Left kidney (tissue), 8 donors: ENCODE data around the gene SFRP5. TPM values are rescaled to one million over a fixed set of nuclear protein-coding genes. Genes with fewer than 3 reads are reported as not detected.

Source experiments
- DNase-seq: peaks from one replicate; pipeline ENCODE4 v3.0.0-alpha.2; 2013
- long read RNA-seq, 8 donors: transcript quantifications; one replicate each; lab custom pipeline, GENCODE V29; 2026
- polyA plus RNA-seq: library from polyadenylated mRNA; unstranded; fragments of 120-200 nt; gene quantifications from one replicate; pipeline ENCODE4 v1.2.1, GENCODE V29; 2013; ENCODE audit not compliant: insufficient read length

SFRP5 gene
- polyA plus RNA-seq: 0.07 TPM
- long read RNA-seq, donor 1: 0 reads
- long read RNA-seq, donor 2: 0 reads
- long read RNA-seq, donor 3: 0 reads
- long read RNA-seq, donor 4: 0 reads
- long read RNA-seq, donor 5, partial matches to known transcripts: 0 of 1 reads
- long read RNA-seq, donor 5, other reads (novel, unspliced or antisense): 0 of 1 reads
- long read RNA-seq, donor 6: 0 reads
- long read RNA-seq, donor 7, partial matches to known transcripts: 0 of 1 reads
- long read RNA-seq, donor 7, other reads (novel, unspliced or antisense): 0 of 1 reads
- long read RNA-seq, donor 8: 0 reads

GRCh38 chr10:97771913-97772823 lies at the start of gene SFRP5:
Gene SFRP5 (minus strand): TSS chr10:97771999. CDS start chr10:97771833, 166 bp downstream.
- DNase-seq: no peak

DNA sequence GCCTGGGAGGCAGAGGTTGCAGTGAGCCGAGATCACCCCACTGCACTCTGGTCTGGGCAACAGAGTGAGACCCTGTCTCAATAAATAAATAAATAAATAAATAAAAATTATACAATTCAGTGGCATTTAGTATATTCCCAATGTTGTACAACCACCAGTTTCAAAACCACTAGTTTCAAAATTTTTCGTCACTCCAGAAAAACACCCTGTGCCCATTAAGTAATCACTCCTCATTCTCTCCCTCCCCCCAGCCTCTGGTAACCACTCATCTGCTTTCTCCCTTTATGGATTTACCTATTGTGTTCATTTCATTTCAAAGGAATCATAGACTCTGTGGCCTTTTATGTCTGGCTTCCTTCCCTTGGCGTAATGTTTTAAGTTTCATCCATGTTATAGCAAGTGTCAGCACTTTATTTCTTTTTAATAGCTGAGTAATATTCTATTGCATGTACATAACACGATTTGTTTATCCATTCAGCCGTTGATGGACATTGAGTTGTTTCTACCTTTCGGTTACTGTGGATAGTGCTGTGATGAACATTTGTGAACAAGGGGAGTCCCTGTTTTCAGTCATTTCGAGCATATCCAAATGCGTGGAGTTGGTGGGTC lies 48.4 kb upstream of the SFRP5 start:
- DNase-seq: no peak

- no peak for DNase-seq
These were observed 46.8 kb upstream of the SFRP5 start for GRCh38 chr10:97818572-97818971.

- DNase-seq: no peak
These were observed 44.8 kb upstream of the SFRP5 start for GRCh38 chr10:97816609-97817008.

GRCh38 chr10:97814996-97815395 lies 43.2 kb upstream of the SFRP5 start:
- no peak for DNase-seq

- no peak for DNase-seq
These were observed 41.5 kb upstream of the SFRP5 start for GRCh38 chr10:97813311-97813710.

DNA sequence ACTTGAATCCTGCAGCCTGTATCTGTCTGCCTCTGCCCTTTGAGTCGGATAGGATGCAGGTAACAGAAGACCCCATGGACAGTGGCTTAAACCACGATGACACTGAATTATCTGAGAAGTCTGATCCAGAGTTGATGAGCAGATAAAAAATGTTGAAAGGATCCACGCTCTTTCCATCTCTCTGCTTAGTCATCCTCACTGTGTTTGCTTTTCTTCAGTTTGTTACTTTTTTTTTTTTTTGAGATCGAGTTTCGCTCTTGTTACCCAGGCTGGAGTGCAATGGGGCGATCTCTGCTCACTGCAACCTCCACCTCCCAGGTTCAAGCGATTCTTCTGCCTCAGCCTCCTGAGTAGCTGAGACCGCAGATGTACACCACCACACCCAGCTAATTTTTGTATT lies 40.9 kb upstream of the SFRP5 start:
- DNase-seq: no peak

- DNase-seq: no peak
These were observed 40.2 kb upstream of the SFRP5 start for GRCh38 chr10:97811958-97812357.

DNA sequence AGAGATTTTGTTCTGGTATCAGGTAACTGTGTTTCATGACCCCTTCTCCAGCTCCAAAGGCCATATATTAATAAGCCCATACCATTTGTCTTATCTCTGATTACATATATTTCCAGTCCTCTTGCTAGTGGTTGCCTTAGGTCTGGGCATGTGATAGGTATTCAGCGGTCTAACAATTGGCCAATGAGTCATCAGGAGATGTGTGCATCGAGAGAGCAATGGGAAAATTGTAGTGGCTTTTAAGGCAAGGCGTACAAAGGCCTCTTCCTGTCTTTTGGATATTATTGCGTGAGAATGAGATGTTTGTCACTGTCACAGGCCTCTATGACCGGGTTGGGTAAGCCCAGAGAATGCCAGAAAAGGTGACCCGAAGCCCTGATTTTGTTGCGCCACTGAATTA lies 38.6 kb upstream of the SFRP5 start:
- DNase-seq: no peak

GRCh38 chr10:97805949-97806348 lies 34.1 kb upstream of the SFRP5 start:
- DNase-seq: no peak

DNA sequence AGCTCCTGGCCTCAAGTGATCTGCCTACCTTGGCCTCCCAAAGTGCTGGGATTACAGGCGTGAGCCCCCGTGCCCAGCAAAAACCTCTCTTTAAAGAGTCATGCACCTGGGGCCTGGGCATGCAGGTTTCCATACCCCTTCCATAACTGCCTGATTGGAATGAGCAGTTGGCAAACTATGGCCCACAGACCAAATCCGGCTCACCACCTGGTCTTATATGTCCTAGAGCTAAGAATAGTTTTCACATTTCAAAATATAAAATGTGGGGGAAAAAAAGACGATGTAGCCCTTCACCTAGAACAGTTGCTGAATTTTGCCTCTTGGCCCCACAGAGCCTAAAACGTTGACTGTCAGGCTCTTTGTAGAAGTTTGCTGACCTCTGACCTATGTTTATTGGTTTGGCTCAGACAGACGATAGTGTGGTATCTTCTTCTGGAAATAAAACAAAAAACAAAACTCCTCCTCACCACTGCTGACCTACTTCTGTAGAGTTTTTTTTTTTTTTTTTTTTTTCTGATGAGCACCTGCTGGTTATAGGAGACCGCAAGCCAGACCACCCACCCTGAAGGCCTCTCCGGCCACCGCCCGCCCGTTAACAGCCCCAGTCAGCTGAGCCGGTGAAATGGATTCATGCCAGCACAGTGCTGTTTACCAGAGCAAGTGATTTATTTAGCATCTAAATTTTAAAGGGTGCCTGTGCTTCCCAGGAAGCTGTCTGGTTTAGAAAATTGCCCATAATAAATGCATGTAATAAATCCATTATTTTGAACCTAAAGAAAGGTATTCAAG lies 33.5 kb upstream of the SFRP5 start:
- peak; percentile 18 for DNase-seq

DNA sequence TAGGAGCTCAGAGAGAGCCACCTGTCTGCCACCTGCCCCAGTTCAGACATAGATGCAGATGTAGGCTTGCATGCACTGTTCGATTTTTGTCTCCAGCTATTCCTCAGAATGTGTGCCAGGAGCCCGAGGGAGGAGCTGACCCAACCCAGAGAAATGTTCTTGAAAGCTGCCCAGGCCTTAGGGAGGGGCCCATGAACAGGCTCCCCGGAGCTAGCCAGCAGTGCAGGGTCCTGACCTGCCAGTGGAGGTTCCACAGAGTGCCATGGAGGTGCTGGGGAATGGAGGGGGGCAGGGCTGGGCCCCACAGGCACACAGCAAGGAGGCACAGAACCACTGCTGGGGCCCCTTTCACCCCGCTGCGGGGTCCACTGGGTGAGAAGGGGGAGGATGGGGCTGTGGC lies 29.6 kb upstream of the SFRP5 start:
- no peak for DNase-seq

DNA sequence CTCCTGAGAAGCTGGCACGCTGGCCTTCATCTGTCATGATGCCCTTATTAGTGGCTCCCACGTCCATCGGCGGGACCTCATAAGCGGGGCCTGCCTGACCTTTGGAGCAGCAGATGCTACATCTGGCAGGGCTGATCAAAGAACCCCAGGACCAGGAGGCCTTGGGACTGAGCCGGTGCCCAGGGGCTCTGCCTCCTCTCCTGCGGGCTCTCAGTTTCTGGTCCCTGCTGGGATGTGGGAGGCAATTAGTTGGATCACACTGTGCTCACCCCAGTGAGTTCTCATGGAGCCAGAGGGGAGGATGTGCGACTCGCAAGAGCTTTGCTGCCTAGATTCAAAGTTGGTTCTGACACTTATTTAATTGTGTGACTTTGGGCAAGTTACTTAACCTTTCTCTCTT lies 28.7 kb upstream of the SFRP5 start:
- DNase-seq: no peak

DNA sequence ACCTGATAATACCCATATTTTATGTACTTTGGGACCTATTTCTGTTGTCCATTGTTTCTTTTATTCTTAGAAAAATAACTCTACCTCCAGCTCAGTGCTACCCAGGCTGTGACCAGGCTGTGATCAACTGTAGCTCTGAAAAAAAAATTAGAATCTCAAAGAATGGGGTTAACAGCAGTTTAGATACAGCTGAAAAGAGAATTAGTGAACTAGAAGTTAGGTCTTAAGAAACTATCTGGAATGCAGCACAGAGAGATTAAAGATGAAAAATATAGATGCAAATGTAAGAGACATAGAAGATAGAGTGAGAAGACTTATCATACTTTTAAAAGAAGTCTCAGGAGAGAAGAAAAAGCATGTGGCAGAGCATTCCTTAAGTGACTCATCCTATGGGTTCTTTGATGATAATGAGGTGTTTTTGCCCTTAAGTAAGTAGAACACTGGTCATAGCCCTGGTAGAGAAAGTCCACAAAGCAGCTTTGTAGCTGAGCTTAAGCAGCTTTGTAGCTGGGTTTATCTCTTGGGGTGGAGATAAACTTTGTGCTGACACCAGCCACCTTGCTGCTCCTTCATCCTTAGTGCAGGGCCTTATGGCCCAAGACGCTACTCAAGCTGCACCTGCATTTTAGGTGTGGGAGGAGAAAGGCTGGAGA lies 27.3 kb upstream of the SFRP5 start:
- no peak for DNase-seq

GRCh38 chr10:97796651-97797050 lies 24.9 kb upstream of the SFRP5 start:
- no peak for DNase-seq

DNA sequence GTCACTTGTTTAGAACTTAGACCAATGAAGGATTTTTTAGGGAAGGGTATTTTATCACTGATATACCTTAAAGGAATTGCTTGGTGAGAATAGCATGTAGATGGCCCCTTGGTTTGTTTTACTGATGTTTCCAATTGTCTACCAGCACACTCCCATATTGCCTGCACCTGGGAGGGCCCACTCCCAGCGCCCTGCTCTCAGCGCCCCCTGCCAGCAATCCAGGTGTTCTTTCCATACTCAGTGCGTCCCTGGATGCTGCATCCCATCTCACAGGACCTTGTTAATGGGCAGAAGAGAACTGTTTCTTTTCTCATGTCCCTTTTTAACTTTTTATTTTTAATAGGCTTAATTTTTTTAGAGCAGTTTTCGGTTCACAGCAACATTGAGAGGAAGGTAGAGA lies 24.1 kb upstream of the SFRP5 start:
- no peak for DNase-seq

DNA sequence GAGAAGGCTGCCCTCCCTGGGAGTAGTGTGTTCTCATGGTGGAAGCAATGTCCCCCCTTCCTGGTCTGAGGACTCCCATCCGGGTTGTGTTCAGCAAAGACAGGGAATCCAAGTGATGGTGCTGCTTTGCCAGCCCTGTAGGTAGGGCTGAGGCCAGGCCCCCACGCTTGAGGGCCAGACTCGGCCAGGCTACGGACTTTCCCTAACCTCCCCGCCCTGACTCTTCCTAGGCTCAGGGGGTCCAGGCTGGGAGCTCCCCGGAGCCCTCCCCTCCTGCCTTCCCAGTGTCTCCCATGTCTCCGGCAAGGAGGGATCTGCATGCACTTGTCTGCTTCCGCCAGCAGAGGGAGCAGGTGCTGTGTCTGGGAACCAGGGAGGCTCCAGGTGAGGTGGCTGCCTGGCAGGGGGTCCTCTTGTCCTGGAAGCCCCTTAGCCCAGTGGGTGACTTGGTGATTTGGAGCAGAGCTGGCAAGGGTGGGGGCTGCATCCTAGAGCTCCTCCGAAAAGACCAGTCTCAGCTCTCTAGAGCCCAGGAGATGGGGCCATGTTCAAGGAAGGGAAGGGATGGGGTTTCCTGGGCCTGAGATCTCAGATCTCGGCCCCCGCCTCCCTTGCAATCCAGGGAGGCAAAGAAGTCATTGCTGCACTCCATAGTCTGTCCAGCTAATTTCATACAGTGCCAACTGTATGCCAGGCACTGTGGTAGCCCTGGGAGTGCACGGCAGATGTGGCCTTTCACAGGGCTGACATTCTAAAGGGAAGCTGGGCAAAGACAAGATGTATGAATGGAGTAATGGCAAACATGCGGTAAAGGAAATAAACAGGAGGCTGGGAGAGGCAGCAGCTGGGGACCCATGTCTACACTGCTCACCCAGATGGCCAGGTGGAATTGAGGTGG lies 20.3 kb upstream of the SFRP5 start:
- peak; percentile 35 for DNase-seq

DNA sequence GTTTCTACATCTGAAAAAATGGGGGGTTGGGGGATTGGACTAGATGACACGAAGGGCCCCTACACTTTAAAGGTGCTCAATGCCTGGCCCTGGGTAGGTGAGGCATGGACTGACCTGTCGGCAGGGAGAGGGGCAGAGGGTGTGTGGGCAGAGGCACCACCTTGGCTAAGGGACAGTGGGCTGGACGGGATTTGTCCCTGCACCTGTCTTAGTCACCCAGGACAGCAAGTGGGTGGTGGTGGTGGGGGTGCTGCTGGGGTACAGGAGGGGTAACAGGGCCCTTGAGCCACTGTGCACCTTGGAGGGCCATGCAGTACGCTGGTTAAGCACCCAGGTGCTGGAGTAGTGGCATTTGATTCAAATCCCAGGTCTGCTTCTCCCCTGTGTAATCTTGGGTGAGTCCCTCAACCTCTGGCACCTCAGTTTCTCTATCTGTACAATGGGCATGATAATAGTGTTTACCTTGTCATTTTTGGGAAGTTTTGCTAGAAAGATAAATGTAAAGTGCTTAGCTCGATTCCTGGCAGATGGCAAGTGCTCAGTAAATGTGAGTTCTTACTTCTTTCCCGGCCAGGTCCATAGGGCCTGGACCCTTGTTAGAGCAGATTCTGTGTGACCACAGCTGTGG lies 18.1 kb upstream of the SFRP5 start:
- DNase-seq: no peak

DNA sequence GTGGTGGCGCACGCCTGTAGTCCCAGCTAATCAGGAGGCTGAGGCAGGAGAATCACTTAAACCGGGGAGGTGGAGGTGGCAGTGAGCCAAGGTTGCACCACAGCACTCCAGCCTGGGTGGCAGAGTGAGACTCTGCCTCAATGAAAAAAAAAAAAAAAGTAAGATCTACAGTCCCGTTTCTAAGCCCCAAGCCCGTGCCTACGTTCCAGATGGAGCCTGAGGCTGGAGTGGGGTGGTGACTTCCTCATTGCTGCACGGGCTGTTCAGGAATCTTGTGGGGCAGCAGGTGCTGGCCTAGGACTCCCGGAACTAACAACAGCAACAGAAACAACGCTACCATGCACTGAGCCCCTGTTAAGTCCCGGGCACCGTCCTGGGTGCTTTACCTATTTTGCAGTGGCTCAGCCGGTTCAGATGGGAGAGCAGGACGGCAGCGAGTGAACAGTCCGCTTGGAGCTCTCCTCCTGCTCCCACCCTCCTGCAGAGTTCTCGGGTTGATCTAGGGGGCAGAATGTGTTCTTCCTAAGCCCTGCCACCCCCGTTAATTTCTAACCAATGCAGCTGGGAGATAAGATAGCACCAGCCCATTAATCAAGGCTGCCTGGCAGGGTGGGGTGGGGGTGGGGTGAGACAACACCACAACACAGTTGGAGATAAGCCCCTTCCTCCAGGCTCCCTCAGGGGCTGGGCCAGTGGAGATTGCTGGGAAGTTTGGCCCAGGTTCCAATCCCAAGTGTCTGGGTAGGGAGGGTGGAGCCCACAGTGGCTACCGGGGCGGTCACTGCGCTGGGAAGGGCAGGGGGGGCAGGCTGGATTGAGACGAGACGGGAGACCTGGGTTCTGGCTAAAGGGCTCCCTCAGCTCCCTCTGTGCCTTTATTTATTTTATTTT lies 17.0 kb upstream of the SFRP5 start:
- DNase-seq: peak; percentile 17
